A549 (cell line): Measurements from ENCODE around the gene TPRG1L. TPM values are rescaled to one million over a fixed set of nuclear protein-coding genes. Genes with fewer than 3 reads are reported as not detected.

Experiments
- ATAC-seq, 2 experiments: fragments of 200-7000 bp in 1 of 2; fragments of >200 bp in 1 of 2; cut with Nextera tagmentation in 1 of 2; cut with Tn5 transposase in 1 of 2; 3 replicates each; pipeline versions ENCODE4 v1.8.0 to v1.9.1; 2018 to 2020; ENCODE audit warnings: mild to moderate bottlenecking in 1 of 2, moderate library complexity in 1 of 2
- CTCF ChIA-PET: fragments of 300-600 bp; sonication (Branson Sonifier 250); formaldehyde crosslinking; extraction: SDS; loops from one replicate; lab custom pipeline; 2021; ENCODE audit warnings: antibody characterized with exemption, inconsistent platforms; lab: Yijun Ruan, JAX
- POLR2A ChIA-PET: fragments of 350-600 bp; formaldehyde crosslinking; extraction: SDS; loops from one replicate; lab custom pipeline; 2021; ENCODE audit warnings: antibody characterized with exemption, inconsistent platforms; lab: Yijun Ruan, JAX
- DNase-seq, 2 experiments: peaks; one replicate each; pipeline versions ENCODE4 v3.0.0 to v3.0.0-alpha.2; 2011 to 2016; ENCODE audit warnings: low read depth in 1 of 2, low spot score in 1 of 2
- FAIRE-seq: peaks from 2 replicates; lab custom pipeline; 2011; peaks lifted over from hg19 to GRCh38; lab: Jason Lieb, UNC
- H3K27ac ChIP-seq, 2 experiments: fragments of >200 bp; sonication (Bioruptor Twin); formaldehyde crosslinking; 3 replicates each; pipeline ENCODE4 v1.5.1; 2016 to 2017
- H3K4me1 ChIP-seq: fragments of >200 bp; sonication (Bioruptor Twin); formaldehyde crosslinking; 3 replicates; pipeline ENCODE4 v1.6.1; 2016
- H3K4me2 ChIP-seq: fragments of >200 bp; sonication (Bioruptor Twin); formaldehyde crosslinking; 3 replicates; pipeline ENCODE4 v1.6.1; 2016
- H3K4me3 ChIP-seq: fragments of >200 bp; sonication (Bioruptor Twin); formaldehyde crosslinking; 3 replicates; pipeline ENCODE4 v1.5.1; 2016
- H3K9me3 ChIP-seq: fragments of >200 bp; sonication (Bioruptor Twin); formaldehyde crosslinking; 3 replicates; pipeline ENCODE4 v1.6.1; 2016
- BHLHE40 ChIP-seq: IDR thresholded peaks from 2 replicates; pipeline ENCODE4 v1.6.1; 2012; ENCODE audit warnings: low read depth, low read length, inconsistent platforms
- CBX8 ChIP-seq: fragments of 200-600 bp; sonication (generic); IDR thresholded peaks from 2 replicates; pipeline ENCODE4 v1.6.1; 2016
- CEBPB ChIP-seq, 2 experiments: fragments of >200 bp in 1 of 2; sonication (Bioruptor Twin) in 1 of 2; formaldehyde crosslinking in 1 of 2; IDR thresholded peaks; 2 replicates each; pipeline ENCODE4 v1.6.1; 2012 to 2016
- CHD4 ChIP-seq: fragments of 200-600 bp; sonication (generic); IDR thresholded peaks from 2 replicates; pipeline ENCODE4 v1.6.1; 2016; ENCODE audit warnings: antibody characterized with exemption, mild to moderate bottlenecking, borderline replicate concordance
- CTCF ChIP-seq: fragments of >200 bp; sonication (Bioruptor Twin); formaldehyde crosslinking; IDR thresholded peaks from 3 replicates; pipeline ENCODE4 v1.5.1; 2016
- ELK1 ChIP-seq: fragments of 150-350 bp; IDR thresholded peaks from 2 replicates; pipeline ENCODE4 v1.6.1; 2014; ENCODE audit warnings: low read depth, mild to moderate bottlenecking, low read length
- EP300 ChIP-seq, 2 experiments: fragments of >200 bp; sonication (Bioruptor Twin); formaldehyde crosslinking; IDR thresholded peaks; 2 replicates in 1 of 2; 3 replicates in 1 of 2; pipeline ENCODE4 v1.6.1; 2016 to 2017
- FOSL2 ChIP-seq, 2 experiments: fragments of 450-650 bp in 1 of 2; fragments of >200 bp in 1 of 2; sonication (Bioruptor Twin) in 1 of 2; formaldehyde crosslinking; IDR thresholded peaks; 2 replicates each; pipeline versions ENCODE4 v1.5.0 to v1.6.1; 2016 to 2020; ENCODE audit warnings: mild to moderate bottlenecking in 1 of 2, moderate library complexity in 1 of 2
- FOXS1 ChIP-seq: fragments of 250-450 bp; sonication (Bioruptor Pico); IDR thresholded peaks from 2 replicates; pipeline ENCODE4 v1.5.0; 2020; ENCODE audit warnings: mild to moderate bottlenecking, moderate library complexity
- HEYL ChIP-seq: fragments of 250-450 bp; sonication (Bioruptor Pico); IDR thresholded peaks from 2 replicates; pipeline ENCODE4 v1.8.0; 2021; ENCODE audit warnings: mild to moderate bottlenecking, moderate library complexity
- JUNB ChIP-seq: fragments of >200 bp; sonication (Bioruptor Twin); formaldehyde crosslinking; IDR thresholded peaks from 2 replicates; pipeline ENCODE4 v1.6.1; 2016
- MAFK ChIP-seq: fragments of 450-650 bp; IDR thresholded peaks from 2 replicates; pipeline ENCODE4 v1.6.1; 2014; ENCODE audit not compliant: partially characterized antibody
- MAX ChIP-seq: IDR thresholded peaks from 2 replicates; pipeline ENCODE4 v1.6.1; 2012
- NFE2L2 ChIP-seq: fragments of 150-350 bp; conservative IDR thresholded peaks from 2 replicates; pipeline ENCODE4 v1.6.1; 2014; ENCODE audit warnings: low read length
- POLR2AphosphoS2 ChIP-seq: conservative IDR thresholded peaks from 2 replicates; pipeline ENCODE4 v1.6.1; 2012; ENCODE audit warnings: low read length, improper control_type of control experiment, inconsistent platforms
- RAD21 ChIP-seq, 2 experiments: fragments of >200 bp in 1 of 2; sonication (Bioruptor Twin) in 1 of 2; formaldehyde crosslinking in 1 of 2; IDR thresholded peaks in 1 of 2; conservative IDR thresholded peaks in 1 of 2; 2 replicates in 1 of 2; 3 replicates in 1 of 2; pipeline ENCODE4 v1.6.1; 2012 to 2018; ENCODE audit warnings: inconsistent platforms in 1 of 2
- RFX5 ChIP-seq: fragments of 450-650 bp; IDR thresholded peaks from 2 replicates; pipeline ENCODE4 v1.7.1; 2014; ENCODE audit warnings: antibody characterized with exemption, mild to moderate bottlenecking, moderate library complexity
- RNF2 ChIP-seq: fragments of 200-600 bp; sonication (generic); IDR thresholded peaks from 2 replicates; pipeline ENCODE4 v1.6.1; 2016; ENCODE audit warnings: low read depth, mild to moderate bottlenecking, antibody characterized with exemption, moderate library complexity, borderline replicate concordance
- SMC3 ChIP-seq: fragments of >200 bp; sonication (Bioruptor Twin); formaldehyde crosslinking; IDR thresholded peaks from 3 replicates; pipeline ENCODE4 v1.6.1; 2018; ENCODE audit warnings: inconsistent platforms
- ZSCAN20 ChIP-seq: fragments of 250-450 bp; sonication (Bioruptor Pico); IDR thresholded peaks from 2 replicates; pipeline ENCODE4 v1.8.0; 2022; ENCODE audit warnings: mild to moderate bottlenecking, moderate library complexity
- WGBS: methylation state at CpG from one replicate; pipeline ENCODE4 v1.1.6; 2017; ENCODE audit errors: missing lambda C conversion rate; 5-methylcytosine and 5-hydroxymethylcytosine counted together
- polyA plus RNA-seq, 4 experiments: library from polyadenylated mRNA; depleted of rRNA in 3 of 4; stranded (reverse); fragments of >200 nt; fragmentation: RNase III in 1 of 4; extraction: RNeasy Plus Mini Kit Qiagen cat#74134 plus additional on column Dnase treatment in 1 of 4; gene quantifications; 2 replicates in 3 of 4; 3 replicates in 1 of 4; pipeline ENCODE4 v1.2.3, GENCODE V29; 2011 to 2017

The TPRG1L gene
- polyA plus RNA-seq, 2 of the 4 experiments (the other 2 are of a cell fraction) = 13.1 to 20.1 TPM

GRCh38 chr1:3638676-3639075 lies 13.9 kb downstream of the TPRG1L start:
- CTCF ChIA-PET = interaction anchor here (0.6 to 1.1 kb wide), 2 partner anchors 109 to 1592 kb away, joined by 3 read pairs; no protein-coding TSS in a partner anchor

GRCh38 chr1:3639397-3639911 lies 14.6 kb downstream of the TPRG1L start:
- ChIA-PET CTCF (interaction anchor here (1.1 kb wide), 1 partner anchor 109 kb away, joined by 3 read pairs; no protein-coding TSS in a partner anchor), POLR2A (no interaction called here)
- Histone ChIP-seq H3K9me3 (no peaks in the 10 kb centered on the region), H3K4me1 (no peaks in the 10 kb centered on the region), H3K4me2 (no peak overlapping the region), H3K27ac (no peak overlapping the region), H3K4me3 (no peak overlapping the region)
- no peak for FAIRE-seq
- ATAC-seq = no peak
- 91% methylated on average over 19 of the region's 23 CpGs for WGBS
- TF ChIP-seq CTCF = no peak
- no peak for TF ChIP-seq MAFK
- no peak for TF ChIP-seq CEBPB (IDR thresholded peaks at IDR 0.05)
- no peak for TF ChIP-seq FOSL2 (IDR thresholded peaks at IDR 0.05)
- no peak for TF ChIP-seq FOSL2 (CRISPR knock-in tag; IDR thresholded peaks at IDR 0.05)
- no peak for TF ChIP-seq EP300 (IDR thresholded peaks at IDR 0.05)
- no peak for TF ChIP-seq RNF2
- TF ChIP-seq RAD21 (conservative IDR thresholded peaks at IDR 0.05 in 1 of 2, IDR thresholded peaks at IDR 0.05 in 1 of 2) = no peak
- no peak for DNase-seq

More at GRCh38 chr1:3638676-3639075, 13.9 kb downstream of the TPRG1L start:
- 97% methylated on average over 15 of the region's 15 CpGs for whole genome bisulfite sequencing
- Histone ChIP-seq H3K9me3 (no peaks in the 10 kb centered on the region), H3K4me2 (no peak overlapping the region), H3K4me1 (no peaks in the 10 kb centered on the region), H3K4me3 (no peak overlapping the region), H3K27ac (no peak overlapping the region)
- no peak for DNase-seq
- TF ChIP-seq FOXS1 (CRISPR knock-in tag) (no peak), ZSCAN20 (no peak), CHD4 (no peak), NFE2L2 (no peak), BHLHE40 (no peak), JUNB (no peak), RFX5 (no peak), MAX (no peak), ELK1 (no peak), RNF2 (no peak), SMC3 (no peak), HEYL (no peak)
- POLR2A ChIA-PET = no interaction called here
- ATAC-seq = no peak
- FAIRE-seq = no peak

GRCh38 chr1:3640121-3640837 lies 15.5 kb downstream of the TPRG1L start:
- ChIA-PET CTCF (no interaction called here), POLR2A (no interaction called here)
- Histone ChIP-seq H3K4me3 (no peak overlapping the region), H3K4me1 (no peaks in the 10 kb centered on the region), H3K27ac (no peak overlapping the region), H3K4me2 (no peak overlapping the region), H3K9me3 (no peaks in the 10 kb centered on the region)
- no peak for DNase-seq
- TF ChIP-seq POLR2AphosphoS2 = no peak
- no peak for TF ChIP-seq CBX8
- WGBS = 85% methylated on average over 8 of the region's 36 CpGs
- no peak for FAIRE-seq
- ATAC-seq = no peak
